Midbrain (tissue), 1 donor: ENCODE data around the gene ERCC6L.

ENCODE experiments used
- DNase-seq: peaks from one replicate; lab custom pipeline; 2025; lab: John Stamatoyannopoulos, UW

ERCC6L gene, protein sequence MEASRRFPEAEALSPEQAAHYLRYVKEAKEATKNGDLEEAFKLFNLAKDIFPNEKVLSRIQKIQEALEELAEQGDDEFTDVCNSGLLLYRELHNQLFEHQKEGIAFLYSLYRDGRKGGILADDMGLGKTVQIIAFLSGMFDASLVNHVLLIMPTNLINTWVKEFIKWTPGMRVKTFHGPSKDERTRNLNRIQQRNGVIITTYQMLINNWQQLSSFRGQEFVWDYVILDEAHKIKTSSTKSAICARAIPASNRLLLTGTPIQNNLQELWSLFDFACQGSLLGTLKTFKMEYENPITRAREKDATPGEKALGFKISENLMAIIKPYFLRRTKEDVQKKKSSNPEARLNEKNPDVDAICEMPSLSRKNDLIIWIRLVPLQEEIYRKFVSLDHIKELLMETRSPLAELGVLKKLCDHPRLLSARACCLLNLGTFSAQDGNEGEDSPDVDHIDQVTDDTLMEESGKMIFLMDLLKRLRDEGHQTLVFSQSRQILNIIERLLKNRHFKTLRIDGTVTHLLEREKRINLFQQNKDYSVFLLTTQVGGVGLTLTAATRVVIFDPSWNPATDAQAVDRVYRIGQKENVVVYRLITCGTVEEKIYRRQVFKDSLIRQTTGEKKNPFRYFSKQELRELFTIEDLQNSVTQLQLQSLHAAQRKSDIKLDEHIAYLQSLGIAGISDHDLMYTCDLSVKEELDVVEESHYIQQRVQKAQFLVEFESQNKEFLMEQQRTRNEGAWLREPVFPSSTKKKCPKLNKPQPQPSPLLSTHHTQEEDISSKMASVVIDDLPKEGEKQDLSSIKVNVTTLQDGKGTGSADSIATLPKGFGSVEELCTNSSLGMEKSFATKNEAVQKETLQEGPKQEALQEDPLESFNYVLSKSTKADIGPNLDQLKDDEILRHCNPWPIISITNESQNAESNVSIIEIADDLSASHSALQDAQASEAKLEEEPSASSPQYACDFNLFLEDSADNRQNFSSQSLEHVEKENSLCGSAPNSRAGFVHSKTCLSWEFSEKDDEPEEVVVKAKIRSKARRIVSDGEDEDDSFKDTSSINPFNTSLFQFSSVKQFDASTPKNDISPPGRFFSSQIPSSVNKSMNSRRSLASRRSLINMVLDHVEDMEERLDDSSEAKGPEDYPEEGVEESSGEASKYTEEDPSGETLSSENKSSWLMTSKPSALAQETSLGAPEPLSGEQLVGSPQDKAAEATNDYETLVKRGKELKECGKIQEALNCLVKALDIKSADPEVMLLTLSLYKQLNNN

DNA sequence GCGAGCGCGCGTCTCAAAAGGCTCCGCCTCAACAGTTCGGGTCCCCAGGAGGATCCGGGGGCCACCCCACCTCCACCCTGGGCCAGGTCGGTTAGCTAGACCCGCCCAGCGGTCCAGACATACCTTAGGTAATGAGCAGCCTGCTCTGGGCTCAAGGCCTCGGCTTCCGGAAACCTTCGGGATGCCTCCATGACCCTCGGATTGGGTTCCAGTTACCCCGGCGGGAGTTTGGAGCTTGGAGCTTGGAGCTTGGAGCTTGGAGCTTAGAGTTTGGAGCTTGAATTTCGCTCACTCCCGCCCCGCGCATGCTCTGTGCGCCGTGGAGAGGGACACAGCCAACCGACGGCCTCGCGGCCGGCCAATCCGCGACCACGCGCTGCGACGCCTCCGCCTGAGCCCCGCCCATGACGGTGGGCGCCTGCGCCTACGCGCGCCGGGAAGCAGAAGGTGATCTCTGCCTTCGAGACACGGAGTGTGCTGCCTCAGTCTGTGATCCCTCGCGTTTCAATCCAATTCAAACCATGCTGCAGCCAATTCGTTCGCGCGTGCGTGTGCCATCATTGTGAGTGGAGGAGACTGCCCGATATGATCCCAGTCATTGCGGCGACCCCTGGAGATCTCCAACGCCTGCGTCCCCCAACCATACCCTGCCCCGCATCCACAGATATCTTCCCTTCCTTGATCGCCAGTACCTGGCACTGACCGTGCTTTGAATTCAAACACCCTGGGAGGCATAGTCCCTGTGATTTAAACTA lies at the start of gene ERCC6L:
Gene ERCC6L (minus strand): TSS at position 307 of the 755 bp plus-strand sequence. CDS start 116 bp downstream, at position 191.
- DNase-seq: peak; percentile 79

DNA sequence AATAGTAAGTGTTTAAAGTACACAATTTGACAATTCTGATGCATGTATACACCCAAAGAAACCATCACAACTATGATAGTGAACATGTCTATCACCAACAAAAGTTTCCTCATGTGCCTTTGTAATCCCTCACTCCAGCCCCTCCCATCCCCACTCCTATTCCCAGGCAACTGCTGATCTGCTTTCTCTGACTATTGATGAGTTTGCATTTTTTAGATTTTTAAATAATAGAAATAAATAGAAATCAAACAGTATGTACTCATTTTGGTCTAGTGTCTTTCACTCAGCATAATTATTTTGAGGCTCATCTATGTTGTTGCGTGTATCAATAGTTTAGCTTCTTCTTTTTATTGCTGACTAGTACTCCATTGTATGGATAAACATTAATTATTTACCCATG lies 43.5 kb upstream of the ERCC6L start:
- no peak for DNase-seq

DNA sequence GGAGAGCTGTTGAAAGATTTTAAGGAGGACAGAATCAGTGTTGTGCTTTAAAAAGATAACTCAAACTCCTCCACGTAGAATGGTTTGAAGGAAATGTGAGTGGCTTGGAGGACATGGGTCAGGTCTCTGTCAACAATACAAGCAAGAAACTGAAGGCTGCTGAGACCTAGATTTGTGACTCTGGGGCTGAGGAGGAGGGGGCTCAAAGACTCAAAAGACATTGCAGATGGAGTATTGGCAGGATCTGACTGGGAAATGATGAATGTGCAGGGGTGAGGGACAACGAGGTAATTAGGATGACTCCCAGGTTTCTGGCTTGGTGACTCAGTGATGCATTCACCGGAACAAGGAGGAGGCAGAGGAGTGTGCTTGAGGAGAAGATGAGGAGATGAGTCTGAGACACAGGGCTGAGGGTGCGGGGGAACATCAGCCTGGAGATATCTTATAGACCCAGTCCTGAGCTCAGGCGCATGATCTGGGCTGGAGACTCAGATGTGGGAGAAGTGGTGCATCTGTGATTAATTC lies 41.6 kb upstream of the ERCC6L start:
- DNase-seq: no peak

GRCh38 chrX:72276478-72276953 lies 37.7 kb upstream of the ERCC6L start:
- DNase-seq: no peak

- DNase-seq: no peak
Observed at GRCh38 chrX:72274526-72274925, 35.7 kb upstream of the ERCC6L start.

- no peak for DNase-seq
Observed at GRCh38 chrX:72273718-72274117, 34.9 kb upstream of the ERCC6L start.

- no peak for DNase-seq
Observed at GRCh38 chrX:72272868-72273267, 34.0 kb upstream of the ERCC6L start.

- no peak for DNase-seq
Observed at GRCh38 chrX:72271812-72272211, 33.0 kb upstream of the ERCC6L start.

GRCh38 chrX:72271091-72271788 lies 32.4 kb upstream of the ERCC6L start:
- DNase-seq: no peak

DNA sequence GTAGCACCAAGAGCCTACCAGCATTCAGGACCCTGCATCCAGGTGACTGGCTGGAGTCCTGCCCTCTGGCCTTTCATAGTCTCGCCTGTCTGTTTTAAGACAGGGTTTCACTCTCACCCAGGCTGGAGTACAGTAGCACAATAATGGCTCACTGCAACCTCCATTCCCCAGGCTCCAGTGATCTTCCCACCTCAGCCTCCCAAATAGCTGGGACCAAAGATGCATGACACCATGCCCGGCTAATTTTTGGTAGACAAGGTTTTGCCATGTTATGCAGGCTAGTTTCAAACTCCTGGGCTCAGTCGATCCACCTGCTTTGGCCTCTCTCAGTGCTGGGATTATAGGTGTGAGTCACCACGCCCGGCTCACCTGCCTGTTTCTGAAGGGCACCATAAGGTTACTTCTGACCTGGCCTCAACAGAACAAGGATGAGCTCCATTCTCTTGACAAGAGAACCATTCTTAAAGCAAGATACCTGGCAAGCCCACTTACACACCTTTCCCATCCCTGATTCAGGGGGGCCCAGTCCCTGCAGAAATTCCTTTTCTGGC lies 31.6 kb upstream of the ERCC6L start:
- DNase-seq: no peak

- DNase-seq: no peak
Observed at GRCh38 chrX:72269671-72270251, 30.9 kb upstream of the ERCC6L start.

DNA sequence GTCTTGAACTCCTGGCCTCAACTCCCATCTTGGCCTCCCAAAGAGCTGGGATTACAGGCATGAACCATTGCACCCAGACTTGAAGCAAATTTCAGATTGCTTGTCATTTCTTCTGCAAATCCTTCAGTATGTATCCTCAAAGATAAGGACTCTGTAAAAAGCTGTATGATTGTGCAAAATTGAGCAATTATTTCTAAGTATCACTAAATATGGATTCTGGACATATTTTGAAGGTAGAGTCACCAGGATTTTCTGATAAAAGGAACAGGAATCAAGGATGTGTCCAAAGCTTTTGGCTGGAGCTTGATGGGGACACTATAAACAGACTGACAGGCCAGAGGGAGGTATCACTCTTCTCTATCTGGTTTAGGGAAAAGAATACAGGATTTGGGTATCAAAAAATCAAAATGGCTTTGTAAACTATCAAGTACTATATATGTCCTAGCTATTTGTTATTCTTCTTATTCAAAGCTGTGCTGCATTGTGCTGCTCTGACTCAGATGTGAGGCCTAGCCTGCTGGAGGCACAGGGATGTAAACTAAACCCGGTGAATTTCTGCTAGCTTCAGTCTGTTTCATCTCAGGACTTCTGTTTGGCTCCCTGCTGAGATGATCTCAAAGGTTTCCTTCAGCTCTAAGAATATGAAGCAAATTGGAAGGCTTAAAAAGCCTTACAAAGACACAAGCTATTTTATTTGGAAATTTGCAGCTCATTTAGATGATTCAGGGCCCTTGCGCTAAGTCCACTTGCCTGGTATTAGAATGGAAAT lies 30.0 kb upstream of the ERCC6L start:
- no peak for DNase-seq

DNA sequence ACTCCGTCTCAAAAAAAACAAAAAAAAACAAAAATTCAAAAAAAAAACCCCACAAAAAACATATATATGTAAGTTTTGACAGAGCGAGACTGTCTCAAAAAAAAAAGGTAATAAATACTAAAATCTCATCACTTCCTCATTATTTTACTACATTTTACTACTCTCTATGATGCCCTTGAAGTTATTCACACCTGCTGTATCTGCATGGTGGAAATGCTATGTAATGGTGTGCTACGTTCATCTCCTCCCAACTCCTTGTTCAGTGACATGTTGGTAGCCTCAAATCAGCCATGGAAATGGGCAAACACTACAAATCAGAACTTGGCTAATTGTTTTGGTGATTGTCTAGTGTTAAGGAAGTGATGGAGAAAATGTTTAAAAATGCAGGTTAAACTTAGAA lies 26.4 kb upstream of the ERCC6L start:
- no peak for DNase-seq

- DNase-seq: no peak
Observed at GRCh38 chrX:72262077-72262476, 23.2 kb upstream of the ERCC6L start.

GRCh38 chrX:72260448-72260847 lies 21.6 kb upstream of the ERCC6L start:
- no peak for DNase-seq

GRCh38 chrX:72258174-72258573 lies 19.3 kb upstream of the ERCC6L start:
- DNase-seq: no peak

GRCh38 chrX:72255864-72256263 lies 17.0 kb upstream of the ERCC6L start:
- no peak for DNase-seq

GRCh38 chrX:72255445-72255844 lies 16.6 kb upstream of the ERCC6L start:
- DNase-seq: no peak

DNA sequence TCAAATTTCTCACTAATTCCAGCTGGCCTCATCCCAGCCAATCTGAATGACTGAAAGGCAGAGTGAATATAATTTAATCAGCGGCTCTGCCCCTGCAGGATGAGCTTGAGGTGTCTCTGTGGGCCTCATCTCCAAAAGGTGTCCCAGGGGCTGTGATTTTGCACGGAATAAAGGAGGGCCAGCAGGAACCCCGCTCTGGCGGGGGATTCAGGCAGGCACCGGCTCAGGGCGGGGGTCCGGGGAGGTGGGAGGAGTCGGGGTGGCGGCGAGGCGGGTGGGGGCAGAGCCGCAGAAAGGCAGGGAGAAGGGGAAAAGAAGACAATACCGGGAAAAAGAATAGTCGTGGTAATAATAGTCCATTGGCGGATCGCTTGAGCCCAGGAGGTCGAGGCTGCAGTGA lies 16.0 kb upstream of the ERCC6L start:
- DNase-seq: no peak
